Measurements from ENCODE around the gene XPNPEP1. TPM values are rescaled to one million over a fixed set of nuclear protein-coding genes. Genes with fewer than 3 reads are reported as not detected.

XPNPEP1 gene
- polyA plus RNA-seq, 1 donor from 2014 or later: 96.3 TPM

DNA sequence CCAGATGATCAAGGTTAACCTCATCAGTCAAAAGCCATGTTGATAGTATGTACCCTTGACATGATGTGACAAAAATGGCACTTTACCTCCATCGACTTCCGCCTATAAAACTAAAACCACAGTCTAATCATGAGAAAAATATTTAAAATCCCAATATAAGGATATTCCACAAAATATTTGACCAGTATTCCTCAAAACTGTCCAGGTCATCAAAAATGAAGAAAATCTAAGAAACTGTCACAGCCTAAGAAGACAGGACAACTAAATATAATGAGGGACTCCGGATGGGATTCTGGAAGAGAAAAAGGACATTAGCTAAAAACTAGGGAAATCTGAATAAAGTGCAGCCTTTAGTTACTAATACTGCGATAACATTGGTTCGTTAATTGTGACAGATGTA lies 67.6 kb downstream of the XPNPEP1 start:
- Histone ChIP-seq H3K79me2 (replicated peaks; ENCODE audit: insufficient read depth, low read length) (no peaks in the 10 kb centered on the region), H3K9me2 (ENCODE audit: insufficient read depth, low read length) (no peaks in the 10 kb centered on the region), H4K20me1 (ENCODE audit: insufficient read depth) (no peaks in the 10 kb centered on the region), H3K9ac (ENCODE audit: low read length) (no peak overlapping the region), H3K27ac (ENCODE audit: low read length) (no peak overlapping the region), H3K36me3 (ENCODE audit: insufficient read depth, low read length) (no peaks in the 10 kb centered on the region), H3K4me2 (ENCODE audit: low read length) (no peak overlapping the region), H3F3A (ENCODE audit: insufficient read depth, low read length, poor library complexity, severe bottlenecking) (no peaks in the 10 kb centered on the region), H3K4me3 (ENCODE audit: low read length) (no peak overlapping the region), H3K27me3 (ENCODE audit: insufficient read depth, low read depth, low read length) (no peaks in the 10 kb centered on the region), H2AFZ (ENCODE audit: low read depth, low read length) (no peak overlapping the region), H3K9me3 (ENCODE audit: low read length) (no peaks in the 10 kb centered on the region)
- TF ChIP-seq, protein P1, sequence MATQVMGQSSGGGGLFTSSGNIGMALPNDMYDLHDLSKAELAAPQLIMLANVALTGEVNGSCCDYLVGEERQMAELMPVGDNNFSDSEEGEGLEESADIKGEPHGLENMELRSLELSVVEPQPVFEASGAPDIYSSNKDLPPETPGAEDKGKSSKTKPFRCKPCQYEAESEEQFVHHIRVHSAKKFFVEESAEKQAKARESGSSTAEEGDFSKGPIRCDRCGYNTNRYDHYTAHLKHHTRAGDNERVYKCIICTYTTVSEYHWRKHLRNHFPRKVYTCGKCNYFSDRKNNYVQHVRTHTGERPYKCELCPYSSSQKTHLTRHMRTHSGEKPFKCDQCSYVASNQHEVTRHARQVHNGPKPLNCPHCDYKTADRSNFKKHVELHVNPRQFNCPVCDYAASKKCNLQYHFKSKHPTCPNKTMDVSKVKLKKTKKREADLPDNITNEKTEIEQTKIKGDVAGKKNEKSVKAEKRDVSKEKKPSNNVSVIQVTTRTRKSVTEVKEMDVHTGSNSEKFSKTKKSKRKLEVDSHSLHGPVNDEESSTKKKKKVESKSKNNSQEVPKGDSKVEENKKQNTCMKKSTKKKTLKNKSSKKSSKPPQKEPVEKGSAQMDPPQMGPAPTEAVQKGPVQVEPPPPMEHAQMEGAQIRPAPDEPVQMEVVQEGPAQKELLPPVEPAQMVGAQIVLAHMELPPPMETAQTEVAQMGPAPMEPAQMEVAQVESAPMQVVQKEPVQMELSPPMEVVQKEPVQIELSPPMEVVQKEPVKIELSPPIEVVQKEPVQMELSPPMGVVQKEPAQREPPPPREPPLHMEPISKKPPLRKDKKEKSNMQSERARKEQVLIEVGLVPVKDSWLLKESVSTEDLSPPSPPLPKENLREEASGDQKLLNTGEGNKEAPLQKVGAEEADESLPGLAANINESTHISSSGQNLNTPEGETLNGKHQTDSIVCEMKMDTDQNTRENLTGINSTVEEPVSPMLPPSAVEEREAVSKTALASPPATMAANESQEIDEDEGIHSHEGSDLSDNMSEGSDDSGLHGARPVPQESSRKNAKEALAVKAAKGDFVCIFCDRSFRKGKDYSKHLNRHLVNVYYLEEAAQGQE (IDR thresholded peaks at IDR 0.05; ENCODE audit: borderline replicate concordance): no peak
- TF ChIP-seq, protein P2, sequence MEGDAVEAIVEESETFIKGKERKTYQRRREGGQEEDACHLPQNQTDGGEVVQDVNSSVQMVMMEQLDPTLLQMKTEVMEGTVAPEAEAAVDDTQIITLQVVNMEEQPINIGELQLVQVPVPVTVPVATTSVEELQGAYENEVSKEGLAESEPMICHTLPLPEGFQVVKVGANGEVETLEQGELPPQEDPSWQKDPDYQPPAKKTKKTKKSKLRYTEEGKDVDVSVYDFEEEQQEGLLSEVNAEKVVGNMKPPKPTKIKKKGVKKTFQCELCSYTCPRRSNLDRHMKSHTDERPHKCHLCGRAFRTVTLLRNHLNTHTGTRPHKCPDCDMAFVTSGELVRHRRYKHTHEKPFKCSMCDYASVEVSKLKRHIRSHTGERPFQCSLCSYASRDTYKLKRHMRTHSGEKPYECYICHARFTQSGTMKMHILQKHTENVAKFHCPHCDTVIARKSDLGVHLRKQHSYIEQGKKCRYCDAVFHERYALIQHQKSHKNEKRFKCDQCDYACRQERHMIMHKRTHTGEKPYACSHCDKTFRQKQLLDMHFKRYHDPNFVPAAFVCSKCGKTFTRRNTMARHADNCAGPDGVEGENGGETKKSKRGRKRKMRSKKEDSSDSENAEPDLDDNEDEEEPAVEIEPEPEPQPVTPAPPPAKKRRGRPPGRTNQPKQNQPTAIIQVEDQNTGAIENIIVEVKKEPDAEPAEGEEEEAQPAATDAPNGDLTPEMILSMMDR (IDR thresholded peaks at IDR 0.05; ENCODE audit: poor library complexity, severe bottlenecking): no peak
- TF ChIP-seq TAF1 (IDR thresholded peaks at IDR 0.05; ENCODE audit: low read depth): no peak
- no peak for TF ChIP-seq SMC3 (conservative IDR thresholded peaks at IDR 0.05; ENCODE audit: poor library complexity)

DNA sequence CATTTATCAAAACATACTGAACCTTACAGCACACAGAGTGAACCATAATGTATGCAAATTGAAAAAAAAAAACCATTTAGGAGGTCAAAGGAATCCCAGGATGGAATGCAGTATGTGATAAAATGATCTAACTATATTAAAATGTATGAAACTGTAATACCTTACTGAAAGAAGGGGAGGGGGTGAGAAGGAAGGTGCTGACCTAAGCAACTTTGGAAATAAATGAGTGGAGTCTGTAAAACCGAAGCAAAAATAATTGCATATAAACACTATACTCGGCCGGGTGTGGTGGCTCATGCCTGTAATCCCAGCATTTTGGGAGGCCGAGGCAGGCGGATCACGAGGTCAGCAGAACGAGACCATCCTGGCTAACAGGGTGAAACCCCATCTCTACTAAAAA lies 69.4 kb downstream of the XPNPEP1 start:
- Histone ChIP-seq H3K4me3 (ENCODE audit: low read length) (no peak overlapping the region), H3F3A (ENCODE audit: insufficient read depth, low read length, poor library complexity, severe bottlenecking) (no peaks in the 10 kb centered on the region), H3K9me3 (ENCODE audit: low read length) (no peaks in the 10 kb centered on the region), H3K9me2 (ENCODE audit: insufficient read depth, low read length) (no peaks in the 10 kb centered on the region), H3K9ac (ENCODE audit: low read length) (no peak overlapping the region), H2AFZ (ENCODE audit: low read depth, low read length) (no peak overlapping the region), H3K79me2 (replicated peaks; ENCODE audit: insufficient read depth, low read length) (no peaks in the 10 kb centered on the region), H3K36me3 (ENCODE audit: insufficient read depth, low read length) (no peaks in the 10 kb centered on the region), H4K20me1 (ENCODE audit: insufficient read depth) (no peaks in the 10 kb centered on the region), H3K27ac (ENCODE audit: low read length) (no peak overlapping the region), H3K27me3 (ENCODE audit: insufficient read depth, low read depth, low read length) (no peaks in the 10 kb centered on the region), H3K4me2 (ENCODE audit: low read length) (no peak overlapping the region)
- TF ChIP-seq EZH2 (IDR thresholded peaks at IDR 0.05; ENCODE audit: borderline replicate concordance, insufficient read depth, low read length, poor library complexity, severe bottlenecking): no peak
- no peak for TF ChIP-seq MXI1 (conservative IDR thresholded peaks at IDR 0.05; ENCODE audit: poor library complexity, severe bottlenecking)
- TF ChIP-seq EP300 (conservative IDR thresholded peaks at IDR 0.05; ENCODE audit: poor library complexity, severe bottlenecking): no peak
- TF ChIP-seq POLR2AphosphoS5 (IDR thresholded peaks at IDR 0.05): no peak
- TF ChIP-seq SMC3 (conservative IDR thresholded peaks at IDR 0.05; ENCODE audit: poor library complexity): no peak
- no peak for TF ChIP-seq RAD21 (conservative IDR thresholded peaks at IDR 0.05)
- TF ChIP-seq, protein P2 (IDR thresholded peaks at IDR 0.05; ENCODE audit: poor library complexity, severe bottlenecking): no peak
- TF ChIP-seq TAF1 (IDR thresholded peaks at IDR 0.05; ENCODE audit: low read depth): no peak
- TF ChIP-seq, protein P1 (IDR thresholded peaks at IDR 0.05; ENCODE audit: borderline replicate concordance): no peak

All from neural cell (in vitro differentiated cells).